ENCODE data around the gene GALNT13.

Gene GALNT13

GRCh38 chr2:154049561-154049960 is 177.8 kb downstream of the GALNT13 start:
- Histone ChIP-seq H2AFZ (ENCODE audit: low read depth) (no peak overlapping the region), H3K4me1 (ENCODE audit: low read depth, poor library complexity, severe bottlenecking) (no peaks in the 10 kb centered on the region), H3K4me3 (IDR thresholded peaks at IDR 0.05; ENCODE audit: insufficient read depth, low read depth, low read length) (no peak overlapping the region), H3K27me3 (ENCODE audit: insufficient read depth, low read depth) (no peaks in the 10 kb centered on the region), H3K4me2 (no peak overlapping the region), H3K36me3 (ENCODE audit: insufficient read depth) (no peaks in the 10 kb centered on the region), H3K27ac (no peak overlapping the region), H3K79me2 (ENCODE audit: insufficient read depth, low read depth) (no peaks in the 10 kb centered on the region), H3K9ac (no peak overlapping the region), H4K20me1 (ENCODE audit: insufficient read depth) (no peaks in the 10 kb centered on the region)
- no peak for TF ChIP-seq CTCF (conservative IDR thresholded peaks at IDR 0.05; ENCODE audit: low read depth, low read length)

GRCh38 chr2:154067124-154067523 is 195.4 kb downstream of the GALNT13 start:
- Histone ChIP-seq H3K9ac (no peak overlapping the region), H3K4me1 (ENCODE audit: low read depth, poor library complexity, severe bottlenecking) (no peaks in the 10 kb centered on the region), H3K79me2 (ENCODE audit: insufficient read depth, low read depth) (no peaks in the 10 kb centered on the region), H3K4me2 (no peak overlapping the region), H3K27ac (no peak overlapping the region), H3K36me3 (ENCODE audit: insufficient read depth) (no peaks in the 10 kb centered on the region), H3K27me3 (ENCODE audit: insufficient read depth, low read depth) (no peaks in the 10 kb centered on the region), H4K20me1 (ENCODE audit: insufficient read depth) (no peaks in the 10 kb centered on the region), H3K4me3 (IDR thresholded peaks at IDR 0.05; ENCODE audit: insufficient read depth, low read depth, low read length) (no peak overlapping the region), H2AFZ (ENCODE audit: low read depth) (no peak overlapping the region)
- no peak for TF ChIP-seq CTCF (conservative IDR thresholded peaks at IDR 0.05; ENCODE audit: low read depth, low read length)

- H3K4me3 ChIP-seq (IDR thresholded peaks at IDR 0.05; ENCODE audit: insufficient read depth, low read depth, low read length) = no peak overlapping the region
- no peaks in the 10 kb centered on the region for H4K20me1 ChIP-seq (ENCODE audit: insufficient read depth)
- no peak for TF ChIP-seq CTCF (conservative IDR thresholded peaks at IDR 0.05; ENCODE audit: low read depth, low read length)
- no peaks in the 10 kb centered on the region for H3K79me2 ChIP-seq (ENCODE audit: insufficient read depth, low read depth)
- no peak overlapping the region for H2AFZ ChIP-seq (ENCODE audit: low read depth)
- no peak overlapping the region for H3K4me2 ChIP-seq
- no peaks in the 10 kb centered on the region for H3K36me3 ChIP-seq (ENCODE audit: insufficient read depth)
- no peak overlapping the region for H3K9ac ChIP-seq
- no peak overlapping the region for H3K27ac ChIP-seq
- H3K27me3 ChIP-seq (ENCODE audit: insufficient read depth, low read depth) = no peaks in the 10 kb centered on the region
- no peaks in the 10 kb centered on the region for H3K4me1 ChIP-seq (ENCODE audit: low read depth, poor library complexity, severe bottlenecking)
Observed at GRCh38 chr2:154078926-154079325, 207.2 kb downstream of the GALNT13 start.

GRCh38 chr2:154092571-154092970 is 220.8 kb downstream of the GALNT13 start:
- Histone ChIP-seq H2AFZ (ENCODE audit: low read depth) (no peak overlapping the region), H4K20me1 (ENCODE audit: insufficient read depth) (no peaks in the 10 kb centered on the region), H3K79me2 (ENCODE audit: insufficient read depth, low read depth) (no peaks in the 10 kb centered on the region), H3K4me2 (no peak overlapping the region), H3K27ac (no peak overlapping the region), H3K4me3 (IDR thresholded peaks at IDR 0.05; ENCODE audit: insufficient read depth, low read depth, low read length) (no peak overlapping the region), H3K9ac (no peak overlapping the region), H3K36me3 (ENCODE audit: insufficient read depth) (no peaks in the 10 kb centered on the region), H3K4me1 (ENCODE audit: low read depth, poor library complexity, severe bottlenecking) (no peaks in the 10 kb centered on the region), H3K27me3 (ENCODE audit: insufficient read depth, low read depth) (no peaks in the 10 kb centered on the region)
- no peak for TF ChIP-seq CTCF (conservative IDR thresholded peaks at IDR 0.05; ENCODE audit: low read depth, low read length)
